Lung (tissue), 16 donors: ENCODE measurements around the gene UBXN6. TPM values are rescaled to one million over a fixed set of nuclear protein-coding genes. Genes with fewer than 3 reads are reported as not detected.

ENCODE experiments used
- ATAC-seq: fragments of 200-7000 bp; cut with Tn5 transposase; one replicate; pipeline ENCODE4 v1.9.1; 2020; ENCODE audit warnings: moderate number of reproducible peaks; ENCODE audit not compliant: insufficient read depth, low FRiP score
- DNase-seq, 3 donors: peaks; one replicate each; pipeline ENCODE4 v3.0.0-alpha.2; 2013 to 2017
- H3K27ac ChIP-seq, 2 donors: one replicate each; pipeline ENCODE4 v1.5.1; 2013; ENCODE audit warnings: mild to moderate bottlenecking in 2 of 2, moderate library complexity in 2 of 2, control low read depth in 1 of 2, inconsistent platforms in 1 of 2, low read depth in 1 of 2, low read length in 1 of 2
- H3K27me3 ChIP-seq, 3 donors: one replicate each; pipeline ENCODE4 v1.5.1; 2013; ENCODE audit warnings: low read length in 2 of 3; ENCODE audit not compliant: control insufficient read depth in 3 of 3, insufficient read depth in 3 of 3
- H3K36me3 ChIP-seq, 4 donors: one replicate each; pipeline ENCODE4 v1.5.1; 2013; ENCODE audit warnings: low read length in 4 of 4, mild to moderate bottlenecking in 1 of 4, moderate library complexity in 1 of 4; ENCODE audit not compliant: control insufficient read depth in 4 of 4, insufficient read depth in 4 of 4
- H3K4me1 ChIP-seq, 5 donors: one replicate each; pipeline ENCODE4 v1.5.1; 2013; ENCODE audit warnings: low read length in 5 of 5, mild to moderate bottlenecking in 2 of 5, moderate library complexity in 1 of 5; ENCODE audit not compliant: control insufficient read depth in 5 of 5, insufficient read depth in 5 of 5
- H3K4me3 ChIP-seq: one replicate; pipeline ENCODE4 v1.5.1; 2013; ENCODE audit warnings: mild to moderate bottlenecking, control low read depth, moderate library complexity
- H3K9ac ChIP-seq, 2 donors: one replicate each; pipeline ENCODE4 v1.5.1; 2013; ENCODE audit warnings: low read length in 2 of 2, control low read depth in 1 of 2; ENCODE audit not compliant: insufficient read depth in 1 of 2
- H3K9me3 ChIP-seq, 4 donors: one replicate each; pipeline ENCODE4 v1.5.1; 2013; ENCODE audit warnings: low read length in 3 of 4, mild to moderate bottlenecking in 1 of 4, moderate library complexity in 1 of 4; ENCODE audit not compliant: control insufficient read depth in 4 of 4, insufficient read depth in 3 of 4
- WGBS, 2 donors: extraction: QIAGEN DNeasy Blood & Tissue Kit; methylation state at CpG; one replicate each; pipeline ENCODE4 v1.1.7; 2013; 5-methylcytosine and 5-hydroxymethylcytosine counted together
- long read RNA-seq, 5 donors: transcript quantifications; one replicate each; lab custom pipeline, GENCODE V29; 2026
- polyA plus RNA-seq, 2 donors: library from polyadenylated mRNA; stranded (reverse); fragments of 200-250 nt; gene quantifications; one replicate each; pipeline ENCODE4 v1.2.1, GENCODE V29; 2013
- total RNA-seq, 2 donors: library from RNA; depleted of rRNA in 1 of 2; stranded (reverse); fragments of >200 nt in 1 of 2; gene quantifications; one replicate each; pipeline ENCODE4 v1.2.1, GENCODE V29; 2014 to 2021
- TF ChIP-seq, protein P1 (sequence below): IDR thresholded peaks from 2 replicates; pipeline ENCODE4 v1.5.1; 2012; ENCODE audit warnings: mild to moderate bottlenecking; ENCODE audit errors: control extremely low read depth, extremely low read depth
- donor health status: control.
- donor health status: control.
- donor health status: Bipolar disorder and iron deficiency.
- donor health status: healthy.
- donor health status: DM: yes; HTN: yes; CAD: no.

UBXN6 gene, protein sequence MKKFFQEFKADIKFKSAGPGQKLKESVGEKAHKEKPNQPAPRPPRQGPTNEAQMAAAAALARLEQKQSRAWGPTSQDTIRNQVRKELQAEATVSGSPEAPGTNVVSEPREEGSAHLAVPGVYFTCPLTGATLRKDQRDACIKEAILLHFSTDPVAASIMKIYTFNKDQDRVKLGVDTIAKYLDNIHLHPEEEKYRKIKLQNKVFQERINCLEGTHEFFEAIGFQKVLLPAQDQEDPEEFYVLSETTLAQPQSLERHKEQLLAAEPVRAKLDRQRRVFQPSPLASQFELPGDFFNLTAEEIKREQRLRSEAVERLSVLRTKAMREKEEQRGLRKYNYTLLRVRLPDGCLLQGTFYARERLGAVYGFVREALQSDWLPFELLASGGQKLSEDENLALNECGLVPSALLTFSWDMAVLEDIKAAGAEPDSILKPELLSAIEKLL
- total RNA-seq (100 to 1,000 TPM in 1 of 2 donors, 10 to 100 TPM in 1; 74.4 to 113 TPM), polyA plus RNA-seq (100 to 1,000 TPM in 1 of 2 donors, 10 to 100 TPM in 1; 83.6 to 128 TPM)
- long read RNA-seq, donor 1, full-length matches to known transcripts = 91 of 114 reads
- long read RNA-seq, donor 1, partial matches to known transcripts = 23 of 114 reads
- long read RNA-seq, donor 1, other reads (novel, unspliced or antisense) = 0 of 114 reads
- long read RNA-seq, donor 2, full-length matches to known transcripts = 32 of 40 reads
- long read RNA-seq, donor 2, partial matches to known transcripts = 8 of 40 reads
- long read RNA-seq, donor 2, other reads (novel, unspliced or antisense) = 0 of 40 reads
- long read RNA-seq, donor 3, full-length matches to known transcripts = 33 of 49 reads
- long read RNA-seq, donor 3, partial matches to known transcripts = 16 of 49 reads
- long read RNA-seq, donor 3, other reads (novel, unspliced or antisense) = 0 of 49 reads
- long read RNA-seq, donor 4, full-length matches to known transcripts = 35 of 51 reads
- long read RNA-seq, donor 4, partial matches to known transcripts = 16 of 51 reads
- long read RNA-seq, donor 4, other reads (novel, unspliced or antisense) = 0 of 51 reads
- long read RNA-seq, donor 5, full-length matches to known transcripts = 94 of 116 reads
- long read RNA-seq, donor 5, partial matches to known transcripts = 22 of 116 reads
- long read RNA-seq, donor 5, other reads (novel, unspliced or antisense) = 0 of 116 reads

DNA sequence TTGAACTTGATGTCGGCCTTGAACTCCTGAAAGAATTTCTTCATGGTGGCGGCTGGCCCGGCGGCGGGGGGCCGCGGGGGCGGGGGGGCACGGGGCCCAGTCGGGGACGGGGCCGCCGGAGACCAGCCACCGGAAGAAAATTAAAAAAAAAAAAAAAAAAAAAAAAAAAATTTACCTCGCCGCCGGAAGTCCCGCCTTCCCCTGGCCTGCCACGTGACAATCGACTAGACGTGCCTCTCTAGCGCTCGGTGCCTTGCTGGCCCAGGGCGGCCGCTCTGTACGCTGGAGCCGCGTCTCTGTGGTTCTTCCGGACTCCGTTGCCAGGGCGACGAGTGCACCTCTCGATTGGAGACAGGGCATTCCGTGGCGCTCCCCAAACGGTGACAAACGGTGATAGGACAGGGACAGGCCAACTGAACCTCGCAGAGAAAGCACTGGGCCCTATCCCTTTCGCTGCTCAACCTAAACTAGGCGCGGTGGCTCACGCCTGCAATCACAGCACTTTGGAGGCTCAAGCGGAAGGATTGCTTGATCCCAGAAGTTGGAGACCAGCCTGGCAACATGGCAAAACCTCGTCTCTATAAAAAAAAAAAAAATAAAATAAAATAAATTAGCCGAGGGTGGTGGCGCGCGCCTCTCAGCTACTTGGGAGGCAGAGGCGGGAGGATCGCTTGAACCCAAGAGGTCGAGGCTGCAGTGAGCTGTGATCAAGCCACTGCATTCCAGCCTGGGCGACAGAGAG is at the start of gene UBXN6:
UBXN6 (minus strand) TSS at position 141 of the 742 bp plus-strand sequence; CDS start at position 44, 97 bp downstream.
- TF ChIP-seq, protein P1, sequence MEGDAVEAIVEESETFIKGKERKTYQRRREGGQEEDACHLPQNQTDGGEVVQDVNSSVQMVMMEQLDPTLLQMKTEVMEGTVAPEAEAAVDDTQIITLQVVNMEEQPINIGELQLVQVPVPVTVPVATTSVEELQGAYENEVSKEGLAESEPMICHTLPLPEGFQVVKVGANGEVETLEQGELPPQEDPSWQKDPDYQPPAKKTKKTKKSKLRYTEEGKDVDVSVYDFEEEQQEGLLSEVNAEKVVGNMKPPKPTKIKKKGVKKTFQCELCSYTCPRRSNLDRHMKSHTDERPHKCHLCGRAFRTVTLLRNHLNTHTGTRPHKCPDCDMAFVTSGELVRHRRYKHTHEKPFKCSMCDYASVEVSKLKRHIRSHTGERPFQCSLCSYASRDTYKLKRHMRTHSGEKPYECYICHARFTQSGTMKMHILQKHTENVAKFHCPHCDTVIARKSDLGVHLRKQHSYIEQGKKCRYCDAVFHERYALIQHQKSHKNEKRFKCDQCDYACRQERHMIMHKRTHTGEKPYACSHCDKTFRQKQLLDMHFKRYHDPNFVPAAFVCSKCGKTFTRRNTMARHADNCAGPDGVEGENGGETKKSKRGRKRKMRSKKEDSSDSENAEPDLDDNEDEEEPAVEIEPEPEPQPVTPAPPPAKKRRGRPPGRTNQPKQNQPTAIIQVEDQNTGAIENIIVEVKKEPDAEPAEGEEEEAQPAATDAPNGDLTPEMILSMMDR = no peak
- Histone ChIP-seq H3K9ac (peak within 1 kb of the TSS; percentile 61 to 63), H3K27me3 (no peaks in the 10 kb centered on the region), H3K27ac (peak within 1 kb of the TSS; percentile 83 to 89), H3K36me3 (peaks cover 2 to 19% (median 3%) of the 10 kb centered on the region in 4 donors), H3K9me3 (no peaks in the 10 kb centered on the region), H3K4me1 (peaks cover 0 to 22% (median 7%) of the 10 kb centered on the region in 5 donors), H3K4me3 (peak within 1 kb of the TSS; percentile 58)
- ATAC-seq (peak; percentile 85), DNase-seq (peak; percentile 98 to 99 (median 98))
- WGBS, 2 donors = 11 to 14% methylated on average over 39 to 52 of the region's 52 CpGs

GRCh38 chr19:4507150-4507452 is 49.5 kb upstream of the UBXN6 start:
- ATAC-seq (no peak), DNase-seq (peak in 1 of 3 donors; percentile 16)
- peaks cover 0 to 31% (median 3%) of the 10 kb centered on the region in 4 donors for H3K36me3 ChIP-seq
- H3K27ac ChIP-seq = no peak overlapping the region
- H3K9ac ChIP-seq = no peak overlapping the region
- 82 to 92% methylated on average over 12 of the region's 12 CpGs for WGBS, 2 donors
- no peaks in the 10 kb centered on the region for H3K9me3 ChIP-seq
- no peak overlapping the region for H3K4me3 ChIP-seq
- H3K27me3 ChIP-seq = no peaks in the 10 kb centered on the region
- H3K4me1 ChIP-seq = no peaks in the 10 kb centered on the region
- TF ChIP-seq, protein P1 = no peak

GRCh38 chr19:4506449-4507149 is 49.0 kb upstream of the UBXN6 start:
- Histone ChIP-seq H3K27ac (no peak overlapping the region), H3K36me3 (peaks cover 0 to 35% (median 3%) of the 10 kb centered on the region in 4 donors)

More at GRCh38 chr19:4506449-4507149, 49.0 kb upstream of the UBXN6 start:
- ATAC-seq (no peak), DNase-seq (peak in 2 of 3 donors; percentile 9 to 11)
- H3K27me3 ChIP-seq = no peaks in the 10 kb centered on the region
- TF ChIP-seq, protein P1 = no peak
- no peaks in the 10 kb centered on the region for H3K9me3 ChIP-seq
- H3K4me1 ChIP-seq = no peaks in the 10 kb centered on the region
- H3K9ac ChIP-seq = no peak overlapping the region
- H3K4me3 ChIP-seq = no peak overlapping the region
- WGBS, 2 donors = 82 to 85% methylated on average over 17 of the region's 17 CpGs
